A549 (cell line): ENCODE measurements around the gene MSH2. TPM values are rescaled to one million over a fixed set of nuclear protein-coding genes. Genes with fewer than 3 reads are reported as not detected.

Experiments
- ATAC-seq, 2 experiments: fragments of 200-7000 bp in 1 of 2; fragments of >200 bp in 1 of 2; cut with Nextera tagmentation in 1 of 2; cut with Tn5 transposase in 1 of 2; 3 replicates each; pipeline versions ENCODE4 v1.8.0 to v1.9.1; 2018 to 2020; ENCODE audit warnings: mild to moderate bottlenecking in 1 of 2, moderate library complexity in 1 of 2
- CTCF ChIA-PET: fragments of 300-600 bp; sonication (Branson Sonifier 250); formaldehyde crosslinking; extraction: SDS; loops from one replicate; lab custom pipeline; 2021; ENCODE audit warnings: antibody characterized with exemption, inconsistent platforms; lab: Yijun Ruan, JAX
- POLR2A ChIA-PET: fragments of 350-600 bp; formaldehyde crosslinking; extraction: SDS; loops from one replicate; lab custom pipeline; 2021; ENCODE audit warnings: antibody characterized with exemption, inconsistent platforms; lab: Yijun Ruan, JAX
- DNase-seq, 2 experiments: peaks; one replicate each; pipeline versions ENCODE4 v3.0.0 to v3.0.0-alpha.2; 2011 to 2016; ENCODE audit warnings: low read depth in 1 of 2, low spot score in 1 of 2
- FAIRE-seq: peaks from 2 replicates; lab custom pipeline; 2011; peaks lifted over from hg19 to GRCh38; lab: Jason Lieb, UNC
- H3K27ac ChIP-seq, 2 experiments: fragments of >200 bp; sonication (Bioruptor Twin); formaldehyde crosslinking; 3 replicates each; pipeline ENCODE4 v1.5.1; 2016 to 2017
- H3K4me1 ChIP-seq: fragments of >200 bp; sonication (Bioruptor Twin); formaldehyde crosslinking; 3 replicates; pipeline ENCODE4 v1.6.1; 2016
- H3K4me2 ChIP-seq: fragments of >200 bp; sonication (Bioruptor Twin); formaldehyde crosslinking; 3 replicates; pipeline ENCODE4 v1.6.1; 2016
- H3K4me3 ChIP-seq: fragments of >200 bp; sonication (Bioruptor Twin); formaldehyde crosslinking; 3 replicates; pipeline ENCODE4 v1.5.1; 2016
- H3K9me3 ChIP-seq: fragments of >200 bp; sonication (Bioruptor Twin); formaldehyde crosslinking; 3 replicates; pipeline ENCODE4 v1.6.1; 2016
- ATOH8 ChIP-seq: fragments of 250-450 bp; sonication (Bioruptor Pico); IDR thresholded peaks from 2 replicates; pipeline ENCODE4 v1.5.0; 2020; ENCODE audit warnings: low read depth, mild to moderate bottlenecking, moderate library complexity
- BHLHE40 ChIP-seq: IDR thresholded peaks from 2 replicates; pipeline ENCODE4 v1.6.1; 2012; ENCODE audit warnings: low read depth, low read length, inconsistent platforms
- CBX2 ChIP-seq: fragments of 200-600 bp; sonication (generic); IDR thresholded peaks from 2 replicates; pipeline ENCODE4 v1.6.1; 2016; ENCODE audit warnings: low read depth, mild to moderate bottlenecking, borderline replicate concordance
- EHF ChIP-seq: fragments of 250-450 bp; sonication (Bioruptor Pico); IDR thresholded peaks from 2 replicates; pipeline ENCODE4 v1.5.0; 2020; ENCODE audit warnings: mild to moderate bottlenecking
- EHMT2 ChIP-seq: fragments of 200-600 bp; sonication (generic); IDR thresholded peaks from 2 replicates; pipeline ENCODE4 v1.6.1; 2016; ENCODE audit warnings: antibody characterized with exemption, low read depth, mild to moderate bottlenecking, moderate library complexity
- EP300 ChIP-seq, 2 experiments: fragments of >200 bp; sonication (Bioruptor Twin); formaldehyde crosslinking; IDR thresholded peaks; 2 replicates in 1 of 2; 3 replicates in 1 of 2; pipeline ENCODE4 v1.6.1; 2016 to 2017
- HEYL ChIP-seq: fragments of 250-450 bp; sonication (Bioruptor Pico); IDR thresholded peaks from 2 replicates; pipeline ENCODE4 v1.8.0; 2021; ENCODE audit warnings: mild to moderate bottlenecking, moderate library complexity
- HOXB13 ChIP-seq: fragments of 250-450 bp; sonication (Bioruptor Pico); IDR thresholded peaks from 2 replicates; pipeline ENCODE4 v1.5.0; 2020; ENCODE audit warnings: low read depth, mild to moderate bottlenecking, moderate library complexity
- HOXB5 ChIP-seq: fragments of 250-450 bp; sonication (Bioruptor Pico); IDR thresholded peaks from 2 replicates; pipeline ENCODE4 v1.5.0; 2020; ENCODE audit warnings: mild to moderate bottlenecking, moderate library complexity
- JUNB ChIP-seq: fragments of >200 bp; sonication (Bioruptor Twin); formaldehyde crosslinking; IDR thresholded peaks from 2 replicates; pipeline ENCODE4 v1.6.1; 2016
- MAFK ChIP-seq: fragments of 450-650 bp; IDR thresholded peaks from 2 replicates; pipeline ENCODE4 v1.6.1; 2014; ENCODE audit not compliant: partially characterized antibody
- MYC ChIP-seq: IDR thresholded peaks from 2 replicates; pipeline ENCODE4 v1.6.1; 2012; ENCODE audit warnings: mild to moderate bottlenecking, inconsistent platforms, low read length, improper control_type of control experiment, borderline replicate concordance
- NFE2L2 ChIP-seq: fragments of 150-350 bp; conservative IDR thresholded peaks from 2 replicates; pipeline ENCODE4 v1.6.1; 2014; ENCODE audit warnings: low read length
- NPAS2 ChIP-seq: fragments of 250-450 bp; sonication (Bioruptor Pico); IDR thresholded peaks from 2 replicates; pipeline ENCODE4 v1.8.0; 2022; ENCODE audit warnings: mild to moderate bottlenecking, moderate library complexity, borderline replicate concordance
- PBX3 ChIP-seq: IDR thresholded peaks from 2 replicates; pipeline ENCODE4 v1.6.1; 2012
- RAD21 ChIP-seq, 2 experiments: fragments of >200 bp in 1 of 2; sonication (Bioruptor Twin) in 1 of 2; formaldehyde crosslinking in 1 of 2; IDR thresholded peaks in 1 of 2; conservative IDR thresholded peaks in 1 of 2; 2 replicates in 1 of 2; 3 replicates in 1 of 2; pipeline ENCODE4 v1.6.1; 2012 to 2018; ENCODE audit warnings: inconsistent platforms in 1 of 2
- RNF2 ChIP-seq: fragments of 200-600 bp; sonication (generic); IDR thresholded peaks from 2 replicates; pipeline ENCODE4 v1.6.1; 2016; ENCODE audit warnings: low read depth, mild to moderate bottlenecking, antibody characterized with exemption, moderate library complexity, borderline replicate concordance
- ZC3H11A ChIP-seq: fragments of 450-650 bp; IDR thresholded peaks from 2 replicates; pipeline ENCODE4 v1.6.1; 2014; ENCODE audit warnings: antibody characterized with exemption, mild to moderate bottlenecking
- ZFP36 ChIP-seq: fragments of 450-650 bp; IDR thresholded peaks from 2 replicates; pipeline ENCODE4 v1.6.1; 2014; ENCODE audit warnings: borderline replicate concordance; ENCODE audit not compliant: partially characterized antibody
- ZNF302 ChIP-seq: fragments of 250-450 bp; sonication (Bioruptor Pico); IDR thresholded peaks from 2 replicates; pipeline ENCODE4 v1.9.0; 2021; ENCODE audit warnings: inconsistent platforms, mild to moderate bottlenecking, moderate library complexity
- WGBS: methylation state at CpG from one replicate; pipeline ENCODE4 v1.1.6; 2017; ENCODE audit errors: missing lambda C conversion rate; 5-methylcytosine and 5-hydroxymethylcytosine counted together
- polyA plus RNA-seq, 4 experiments: library from polyadenylated mRNA; depleted of rRNA in 3 of 4; stranded (reverse); fragments of >200 nt; fragmentation: RNase III in 1 of 4; extraction: RNeasy Plus Mini Kit Qiagen cat#74134 plus additional on column Dnase treatment in 1 of 4; gene quantifications; 2 replicates in 3 of 4; 3 replicates in 1 of 4; pipeline ENCODE4 v1.2.3, GENCODE V29; 2011 to 2017
- TF ChIP-seq, protein P1 (sequence below): fragments of 250-450 bp; sonication (Bioruptor Pico); IDR thresholded peaks from 2 replicates; pipeline ENCODE4 v1.5.0; 2021; ENCODE audit warnings: mild to moderate bottlenecking, moderate library complexity, borderline replicate concordance
- TF ChIP-seq, protein P2 (sequence below): fragments of >200 bp; sonication (Bioruptor Twin); formaldehyde crosslinking; IDR thresholded peaks from 3 replicates; pipeline ENCODE4 v1.5.1; 2016

Gene MSH2
- polyA plus RNA-seq, 2 of the 4 experiments (the other 2 are of a cell fraction), result 52.8 to 59.0 TPM

GRCh38 chr2:47493317-47494035, 90.5 kb downstream of the MSH2 start:
- ChIA-PET POLR2A (no interaction called here), CTCF (interaction anchor here (1.0 to 2.3 kb wide), 4 partner anchors 9 to 56 kb away, joined by 3 to 7 read pairs (median 4); no protein-coding TSS in a partner anchor)
- WGBS, result 78% methylated on average over 12 of the region's 12 CpGs

DNA sequence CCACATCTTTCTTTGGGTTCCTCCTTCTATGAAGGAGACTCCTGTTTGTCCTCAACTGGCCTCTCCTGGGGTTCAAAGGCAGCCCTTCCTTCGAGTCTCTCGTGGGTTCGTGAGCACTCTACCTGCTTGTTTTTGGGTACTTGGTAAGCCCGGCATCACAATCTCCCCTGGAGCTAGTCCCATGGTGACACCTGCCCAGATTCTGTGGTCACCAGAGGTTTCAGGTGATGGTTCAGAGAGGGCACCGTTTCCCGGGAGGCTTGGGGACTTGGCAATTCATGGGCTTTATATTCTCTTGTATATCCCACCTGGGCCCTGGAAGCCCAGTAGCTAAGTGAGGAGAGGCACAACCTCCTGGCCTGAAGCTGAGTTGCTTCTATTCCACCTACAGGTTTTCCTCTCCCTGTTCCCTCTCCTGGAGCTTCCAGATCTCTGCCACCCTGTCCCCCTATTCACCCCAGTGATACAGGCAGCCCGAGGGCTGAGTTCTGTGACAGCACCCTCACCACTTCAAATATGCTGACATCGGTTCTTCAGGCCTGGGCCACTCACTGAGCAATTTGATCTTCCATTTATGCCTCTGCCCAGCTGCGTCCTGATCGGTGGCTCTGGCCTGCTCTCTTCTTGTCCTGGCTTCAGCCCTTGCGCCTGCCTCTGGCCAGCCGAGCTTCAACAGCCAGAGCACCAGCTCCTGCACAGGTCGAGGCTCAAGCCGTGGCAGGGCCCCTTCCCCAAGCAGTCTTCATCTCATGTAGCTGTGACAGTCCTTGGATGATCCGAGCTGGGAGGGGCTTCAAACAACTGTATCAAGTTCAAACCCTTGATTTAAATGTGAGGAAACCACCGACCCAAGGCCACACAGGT, 91.5 kb downstream of the MSH2 start:
- WGBS, result 74% methylated on average over 16 of the region's 16 CpGs
- TF ChIP-seq ZFP36 (no peak), MAFK (peak; percentile 87)
- CTCF ChIA-PET, result interaction anchor here (0.8 to 2.3 kb wide), 4 partner anchors 10 to 273 kb away, joined by 3 to 7 read pairs (median 4); no protein-coding TSS in a partner anchor

More at GRCh38 chr2:47493317-47494035, 90.5 kb downstream of the MSH2 start:
- no peak for FAIRE-seq
- H3K9me3 ChIP-seq, result no peaks in the 10 kb centered on the region
- no peak for ATAC-seq
- no peak overlapping the region for H3K4me2 ChIP-seq
- no peak for TF ChIP-seq HOXB5
- no peak overlapping the region for H3K4me3 ChIP-seq
- H3K27ac ChIP-seq, result no peak overlapping the region
- DNase-seq, result no peak
- peaks cover 19% of the 10 kb centered on the region for H3K4me1 ChIP-seq

DNA sequence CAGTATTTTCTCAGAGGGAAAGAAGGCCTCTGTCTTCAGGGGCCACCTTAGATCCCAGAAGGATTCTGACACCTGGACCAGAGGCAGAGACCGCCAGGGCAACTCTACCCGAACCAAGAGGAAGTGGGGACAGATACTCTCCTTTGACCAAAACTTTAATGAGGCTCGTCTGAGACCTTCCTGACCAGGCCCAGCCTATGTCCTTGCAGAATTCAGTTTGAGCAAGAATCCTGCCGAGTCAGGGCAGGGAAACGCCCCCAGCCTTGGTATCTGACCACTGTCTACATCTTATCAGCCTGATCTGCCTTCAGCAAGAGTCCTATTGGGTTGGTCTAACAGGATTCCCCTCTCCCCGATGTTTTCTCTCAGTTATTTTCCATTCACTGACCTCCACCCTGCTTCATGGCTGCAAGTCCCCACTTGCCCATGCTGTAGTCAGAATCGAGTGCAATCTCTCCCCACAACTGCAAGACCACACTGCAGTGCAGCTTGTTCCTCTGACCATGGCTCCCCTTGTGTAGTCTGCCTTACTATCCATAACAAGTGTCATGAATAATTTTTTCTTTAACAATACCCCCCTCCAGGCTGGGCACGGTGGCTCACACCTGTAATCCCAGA, 95.0 kb downstream of the MSH2 start:
- FAIRE-seq (no peak), DNase-seq (no peak)
- H3K4me3 ChIP-seq, result no peak overlapping the region
- CTCF ChIA-PET, result interaction anchor here (0.7 to 0.9 kb wide), 2 partner anchors 47 to 63 kb away, joined by 3 to 4 read pairs; no protein-coding TSS in a partner anchor
- WGBS, result 53% methylated on average over 8 of the region's 8 CpGs
- H3K9me3 ChIP-seq, result peaks cover 21% of the 10 kb centered on the region
- POLR2A ChIA-PET, result no interaction called here
- H3K4me1 ChIP-seq, result no peaks in the 10 kb centered on the region
- H3K27ac ChIP-seq, result no peak overlapping the region
- TF ChIP-seq EP300 (IDR thresholded peaks at IDR 0.05) (no peak), HEYL (CRISPR knock-in tag) (no peak), JUNB (no peak), EHF (CRISPR knock-in tag) (no peak), RNF2 (no peak), ATOH8 (no peak), ZC3H11A (no peak), CBX2 (no peak), MYC (no peak), PBX3 (no peak), BHLHE40 (no peak), NPAS2 (CRISPR knock-in tag) (no peak), RAD21 (conservative IDR thresholded peaks at IDR 0.05 in 1 of 2, IDR thresholded peaks at IDR 0.05 in 1 of 2) (no peak), NFE2L2 (no peak), HOXB13 (CRISPR knock-in tag) (no peak), EHMT2 (no peak), ZNF302 (no peak)
- TF ChIP-seq, protein P1, sequence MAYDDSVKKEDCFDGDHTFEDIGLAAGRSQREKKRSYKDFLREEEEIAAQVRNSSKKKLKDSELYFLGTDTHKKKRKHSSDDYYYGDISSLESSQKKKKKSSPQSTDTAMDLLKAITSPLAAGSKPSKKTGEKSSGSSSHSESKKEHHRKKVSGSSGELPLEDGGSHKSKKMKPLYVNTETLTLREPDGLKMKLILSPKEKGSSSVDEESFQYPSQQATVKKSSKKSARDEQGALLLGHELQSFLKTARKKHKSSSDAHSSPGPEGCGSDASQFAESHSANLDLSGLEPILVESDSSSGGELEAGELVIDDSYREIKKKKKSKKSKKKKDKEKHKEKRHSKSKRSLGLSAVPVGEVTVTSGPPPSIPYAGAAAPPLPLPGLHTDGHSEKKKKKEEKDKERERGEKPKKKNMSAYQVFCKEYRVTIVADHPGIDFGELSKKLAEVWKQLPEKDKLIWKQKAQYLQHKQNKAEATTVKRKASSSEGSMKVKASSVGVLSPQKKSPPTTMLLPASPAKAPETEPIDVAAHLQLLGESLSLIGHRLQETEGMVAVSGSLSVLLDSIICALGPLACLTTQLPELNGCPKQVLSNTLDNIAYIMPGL (CRISPR knock-in tag), result no peak
- TF ChIP-seq, protein P2, sequence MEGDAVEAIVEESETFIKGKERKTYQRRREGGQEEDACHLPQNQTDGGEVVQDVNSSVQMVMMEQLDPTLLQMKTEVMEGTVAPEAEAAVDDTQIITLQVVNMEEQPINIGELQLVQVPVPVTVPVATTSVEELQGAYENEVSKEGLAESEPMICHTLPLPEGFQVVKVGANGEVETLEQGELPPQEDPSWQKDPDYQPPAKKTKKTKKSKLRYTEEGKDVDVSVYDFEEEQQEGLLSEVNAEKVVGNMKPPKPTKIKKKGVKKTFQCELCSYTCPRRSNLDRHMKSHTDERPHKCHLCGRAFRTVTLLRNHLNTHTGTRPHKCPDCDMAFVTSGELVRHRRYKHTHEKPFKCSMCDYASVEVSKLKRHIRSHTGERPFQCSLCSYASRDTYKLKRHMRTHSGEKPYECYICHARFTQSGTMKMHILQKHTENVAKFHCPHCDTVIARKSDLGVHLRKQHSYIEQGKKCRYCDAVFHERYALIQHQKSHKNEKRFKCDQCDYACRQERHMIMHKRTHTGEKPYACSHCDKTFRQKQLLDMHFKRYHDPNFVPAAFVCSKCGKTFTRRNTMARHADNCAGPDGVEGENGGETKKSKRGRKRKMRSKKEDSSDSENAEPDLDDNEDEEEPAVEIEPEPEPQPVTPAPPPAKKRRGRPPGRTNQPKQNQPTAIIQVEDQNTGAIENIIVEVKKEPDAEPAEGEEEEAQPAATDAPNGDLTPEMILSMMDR, result no peak
- TF ChIP-seq, all 56 proteins: peak for 0
- no peak for ATAC-seq
- no peak overlapping the region for H3K4me2 ChIP-seq

More for the DNA sequence above, 91.5 kb downstream of the MSH2 start:
- H3K27ac ChIP-seq, result no peak overlapping the region
- POLR2A ChIA-PET, result no interaction called here
- H3K4me3 ChIP-seq, result no peak overlapping the region
- no peak for FAIRE-seq
- peaks cover 8% of the 10 kb centered on the region; the same call in 2 of the 3 replicates for H3K9me3 ChIP-seq
- peaks cover 8% of the 10 kb centered on the region for H3K4me1 ChIP-seq
- no peak overlapping the region for H3K4me2 ChIP-seq
- no peak for DNase-seq
- ATAC-seq, result peak in 1 of 2 experiments; percentile 14; a peak in 1 of 6 replicates
